ENCODE results near the gene CRELD1.
A peak's percentile ranks its signal among the peaks of the same experiment; 100 is the strongest.

The CRELD1 gene

GRCh38 chr3:9951598-9951961 is 17.9 kb downstream of the CRELD1 start:
- Mint-ChIP-seq H3K27me3 (no peaks in the 10 kb centered on the region), H3K4me1 (ENCODE audit: low read depth) (peaks cover 16% of the 10 kb centered on the region), H3K36me3 (no peaks in the 10 kb centered on the region), H3K27ac (no peak overlapping the region), H3K4me3 (peak overlapping the region; percentile 83), H3K9me3 (ENCODE audit: low read depth) (no peaks in the 10 kb centered on the region)

GRCh38 chr3:9951962-9952805 is 18.6 kb downstream of the CRELD1 start, which contains the start of gene PRRT3:
PRRT3 (minus strand) TSS chr3:9952408; CDS start chr3:9950115, 2,293 bp downstream.
- Mint-ChIP-seq H3K27me3 (no peaks in the 10 kb centered on the region), H3K27ac (no peak within 1 kb of the TSS), H3K36me3 (no peaks in the 10 kb centered on the region), H3K4me3 (peak within 1 kb of the TSS; percentile 87), H3K4me1 (ENCODE audit: low read depth) (peaks cover 16% of the 10 kb centered on the region), H3K9me3 (ENCODE audit: low read depth) (no peaks in the 10 kb centered on the region)

- no peaks in the 10 kb centered on the region for H3K36me3 Mint-ChIP-seq
- no peaks in the 10 kb centered on the region for H3K27me3 Mint-ChIP-seq
- peaks cover 16% of the 10 kb centered on the region for H3K4me1 Mint-ChIP-seq (ENCODE audit: low read depth)
- no peaks in the 10 kb centered on the region for H3K9me3 Mint-ChIP-seq (ENCODE audit: low read depth)
- no peak overlapping the region for H3K27ac Mint-ChIP-seq
- H3K4me3 Mint-ChIP-seq: no peak overlapping the region
Observed at GRCh38 chr3:9955067-9955502, 21.5 kb downstream of the CRELD1 start.

DNA sequence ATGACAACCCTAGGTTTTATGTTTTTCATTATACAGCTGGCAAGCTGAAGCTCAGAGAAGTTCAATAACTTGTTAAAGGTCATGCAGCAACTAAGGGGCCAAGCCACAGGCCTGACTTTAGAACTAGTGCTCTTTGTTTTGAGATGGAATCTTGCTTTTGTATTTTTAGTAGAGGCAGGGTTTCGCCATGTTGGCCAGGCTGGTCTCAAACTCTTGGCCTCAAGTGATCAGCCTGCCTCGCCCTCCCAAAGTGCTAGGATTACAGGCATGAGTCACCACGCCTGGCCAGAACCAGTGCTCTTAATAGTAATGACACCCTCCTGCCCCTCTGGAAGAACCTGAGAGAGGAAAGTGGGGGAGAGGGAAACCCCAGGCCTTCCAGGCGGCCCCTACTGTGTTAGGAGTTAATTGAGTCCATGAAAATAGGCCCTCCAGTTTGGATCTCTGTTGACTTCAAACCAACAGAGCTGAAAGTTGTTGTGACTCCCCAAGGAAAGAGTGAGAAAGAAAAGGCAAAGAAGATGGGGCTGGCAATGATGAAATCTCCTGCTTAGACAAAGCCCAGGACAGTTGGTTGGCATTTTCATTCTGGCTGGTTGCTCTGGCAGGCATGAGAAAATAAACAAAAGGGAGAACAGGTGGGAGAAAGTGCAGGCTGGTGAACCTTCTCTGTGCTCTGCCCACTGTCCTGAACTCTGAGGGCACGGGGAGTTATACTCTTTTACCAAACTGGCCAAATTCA is 22.1 kb downstream of the CRELD1 start:
- H3K4me3 Mint-ChIP-seq: no peak overlapping the region
- H3K36me3 Mint-ChIP-seq: no peaks in the 10 kb centered on the region
- peaks cover 11% of the 10 kb centered on the region for H3K4me1 Mint-ChIP-seq (ENCODE audit: low read depth)
- H3K27ac Mint-ChIP-seq: no peak overlapping the region
- no peaks in the 10 kb centered on the region for H3K27me3 Mint-ChIP-seq
- H3K9me3 Mint-ChIP-seq (ENCODE audit: low read depth): no peaks in the 10 kb centered on the region

- Mint-ChIP-seq H3K36me3 (no peaks in the 10 kb centered on the region), H3K9me3 (ENCODE audit: low read depth) (no peaks in the 10 kb centered on the region), H3K27me3 (no peaks in the 10 kb centered on the region)
Observed at GRCh38 chr3:9957214-9957613, 23.6 kb downstream of the CRELD1 start.

GRCh38 chr3:9965200-9965875 is 31.7 kb downstream of the CRELD1 start:
- H3K4me3 Mint-ChIP-seq: no peak overlapping the region
- peaks cover 6% of the 10 kb centered on the region for H3K36me3 Mint-ChIP-seq
- no peaks in the 10 kb centered on the region for H3K9me3 Mint-ChIP-seq (ENCODE audit: low read depth)
- no peaks in the 10 kb centered on the region for H3K4me1 Mint-ChIP-seq (ENCODE audit: low read depth)
- no peak overlapping the region for H3K27ac Mint-ChIP-seq
- H3K27me3 Mint-ChIP-seq: no peaks in the 10 kb centered on the region

More at GRCh38 chr3:9957214-9957613, 23.6 kb downstream of the CRELD1 start:
- Mint-ChIP-seq H3K27ac (no peak overlapping the region), H3K4me3 (no peak overlapping the region), H3K4me1 (ENCODE audit: low read depth) (peaks cover 2% of the 10 kb centered on the region)

DNA sequence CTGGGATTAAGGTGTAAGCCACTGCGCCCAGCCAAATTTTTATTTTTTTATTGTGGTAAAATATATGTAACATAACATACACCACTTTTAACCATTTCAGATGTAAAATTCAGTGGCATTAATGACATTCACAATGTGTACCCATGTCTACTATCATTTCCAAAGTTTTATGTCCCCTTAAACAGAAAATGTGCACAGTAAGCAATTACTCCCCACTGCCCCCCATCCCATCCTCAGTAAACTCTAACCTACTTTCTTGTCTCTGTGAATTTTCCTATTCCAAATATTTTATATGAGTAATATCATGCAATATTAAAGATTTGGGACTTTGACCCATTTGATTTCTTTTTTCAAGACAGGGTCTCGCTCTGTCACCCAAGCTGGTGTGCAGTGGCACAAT is 33.2 kb downstream of the CRELD1 start:
- H3K36me3 Mint-ChIP-seq: peaks cover 10% of the 10 kb centered on the region
- H3K27me3 Mint-ChIP-seq: no peaks in the 10 kb centered on the region

DNA sequence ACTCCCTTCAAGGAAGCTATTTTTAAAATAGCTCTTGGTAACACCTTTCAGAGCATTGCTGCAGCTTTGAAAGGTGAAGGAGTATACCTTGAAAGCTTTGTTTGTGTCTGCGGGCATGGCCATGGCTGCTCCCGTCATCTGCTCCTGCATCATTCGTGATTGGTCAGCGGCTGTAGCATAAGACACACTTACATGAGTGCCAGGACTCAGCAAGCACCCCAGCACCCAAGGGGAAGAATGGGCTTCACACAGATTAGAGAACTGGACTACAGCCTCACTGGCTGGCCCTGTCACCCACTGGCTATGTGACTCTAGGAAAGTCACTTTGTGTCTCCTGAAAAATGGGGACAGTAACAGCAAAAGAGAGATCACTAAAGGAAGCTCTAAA is 36.0 kb downstream of the CRELD1 start:
- H3K27ac Mint-ChIP-seq: no peak overlapping the region
- H3K9me3 Mint-ChIP-seq (ENCODE audit: low read depth): no peaks in the 10 kb centered on the region
- no peak overlapping the region for H3K4me3 Mint-ChIP-seq
- peaks cover 15% of the 10 kb centered on the region for H3K36me3 Mint-ChIP-seq
- no peaks in the 10 kb centered on the region for H3K27me3 Mint-ChIP-seq
- H3K4me1 Mint-ChIP-seq (ENCODE audit: low read depth): no peaks in the 10 kb centered on the region

More for the DNA sequence above, 33.2 kb downstream of the CRELD1 start:
- no peak overlapping the region for H3K4me3 Mint-ChIP-seq
- no peaks in the 10 kb centered on the region for H3K9me3 Mint-ChIP-seq (ENCODE audit: low read depth)
- no peaks in the 10 kb centered on the region for H3K4me1 Mint-ChIP-seq (ENCODE audit: low read depth)
- H3K27ac Mint-ChIP-seq: no peak overlapping the region

DNA sequence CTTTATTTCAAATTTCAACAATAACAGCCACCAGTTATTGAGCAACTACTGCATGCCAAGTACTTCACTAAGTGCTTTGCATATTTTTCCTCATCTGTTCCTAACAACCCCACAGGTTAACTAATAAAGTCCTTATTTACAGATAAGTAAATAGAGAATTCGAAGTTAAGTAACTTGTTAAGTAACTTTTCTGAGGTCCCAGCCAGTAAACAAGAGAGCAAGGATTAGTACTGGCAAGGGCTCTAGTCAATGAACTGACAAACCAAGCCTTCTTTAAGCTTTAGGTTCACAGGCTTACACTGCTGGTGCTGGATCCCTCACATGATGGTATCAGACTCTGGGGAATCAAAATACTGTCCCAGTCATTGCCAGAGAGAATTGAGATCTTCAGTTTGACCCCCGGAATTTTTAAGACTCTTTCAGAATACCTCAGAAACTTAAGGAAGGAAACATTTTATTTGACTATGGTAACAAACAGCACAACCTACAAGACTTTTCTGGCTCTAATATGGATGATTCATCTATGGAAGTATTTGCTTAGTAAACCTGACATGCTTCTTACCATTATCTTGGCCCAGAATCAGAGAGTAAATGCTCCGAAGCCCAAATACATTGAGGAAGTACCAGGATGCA is 36.5 kb downstream of the CRELD1 start:
- no peak overlapping the region for H3K4me3 Mint-ChIP-seq
- no peaks in the 10 kb centered on the region for H3K9me3 Mint-ChIP-seq (ENCODE audit: low read depth)
- H3K36me3 Mint-ChIP-seq: peaks cover 15% of the 10 kb centered on the region

DNA sequence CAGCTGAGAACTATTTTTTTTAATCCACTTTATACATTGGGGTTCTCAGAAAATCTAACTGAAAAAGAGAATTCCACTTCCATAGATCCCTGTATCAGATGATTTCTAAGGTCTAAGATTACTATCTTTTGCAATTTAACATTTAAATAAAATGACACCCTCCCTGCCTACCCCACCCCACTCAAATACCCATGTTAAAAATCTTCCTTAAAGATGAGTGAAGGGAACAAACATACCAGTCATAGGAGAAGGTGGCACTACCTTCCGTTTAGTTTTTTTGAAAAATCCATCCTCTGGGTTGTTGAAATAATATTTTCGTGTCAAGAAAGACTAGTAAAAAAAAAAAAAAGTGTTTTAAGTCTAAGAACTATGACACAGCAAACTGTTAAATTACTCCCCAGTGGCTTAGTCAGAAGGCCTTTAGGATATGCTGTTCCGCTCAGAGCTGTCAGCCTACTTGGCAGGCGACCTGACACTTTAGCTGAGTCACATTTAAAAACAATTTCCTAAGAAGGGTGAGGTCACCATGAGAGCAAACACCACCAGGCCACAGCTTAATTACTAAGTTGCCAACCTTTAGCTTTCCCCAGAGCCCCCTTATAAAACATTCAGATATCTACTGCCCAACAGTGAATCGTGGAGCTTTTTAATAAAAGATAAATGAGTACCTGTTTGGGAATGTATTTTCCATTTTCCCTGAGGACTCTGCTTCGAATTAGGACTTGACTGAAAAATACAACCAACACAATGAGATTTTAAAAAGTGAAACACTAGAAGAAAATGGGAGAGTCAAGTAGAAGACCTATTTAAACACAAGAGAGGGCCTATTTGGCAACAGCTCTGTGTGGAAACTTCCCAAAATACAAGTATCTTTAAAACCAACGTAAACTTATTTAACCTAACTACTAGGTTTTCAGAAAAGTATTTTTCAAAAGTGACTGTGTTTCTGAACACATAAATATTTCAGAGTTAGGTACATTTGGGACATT is 43.4 kb downstream of the CRELD1 start:
- peaks cover 8% of the 10 kb centered on the region for H3K4me1 Mint-ChIP-seq (ENCODE audit: low read depth)
- H3K4me3 Mint-ChIP-seq: no peak overlapping the region
- no peak overlapping the region for H3K27ac Mint-ChIP-seq
- peaks cover 10% of the 10 kb centered on the region for H3K36me3 Mint-ChIP-seq
- no peaks in the 10 kb centered on the region for H3K27me3 Mint-ChIP-seq
- no peaks in the 10 kb centered on the region for H3K9me3 Mint-ChIP-seq (ENCODE audit: low read depth)

More for the DNA sequence above, 36.5 kb downstream of the CRELD1 start:
- Mint-ChIP-seq H3K4me1 (ENCODE audit: low read depth) (no peaks in the 10 kb centered on the region), H3K27ac (no peak overlapping the region), H3K27me3 (no peaks in the 10 kb centered on the region)

- Mint-ChIP-seq H3K27ac (no peak overlapping the region), H3K27me3 (no peaks in the 10 kb centered on the region), H3K4me1 (ENCODE audit: low read depth) (peaks cover 14% of the 10 kb centered on the region), H3K36me3 (peaks cover 10% of the 10 kb centered on the region), H3K4me3 (no peak overlapping the region), H3K9me3 (ENCODE audit: low read depth) (no peaks in the 10 kb centered on the region)
Observed at GRCh38 chr3:9978710-9979305, 45.2 kb downstream of the CRELD1 start.

DNA sequence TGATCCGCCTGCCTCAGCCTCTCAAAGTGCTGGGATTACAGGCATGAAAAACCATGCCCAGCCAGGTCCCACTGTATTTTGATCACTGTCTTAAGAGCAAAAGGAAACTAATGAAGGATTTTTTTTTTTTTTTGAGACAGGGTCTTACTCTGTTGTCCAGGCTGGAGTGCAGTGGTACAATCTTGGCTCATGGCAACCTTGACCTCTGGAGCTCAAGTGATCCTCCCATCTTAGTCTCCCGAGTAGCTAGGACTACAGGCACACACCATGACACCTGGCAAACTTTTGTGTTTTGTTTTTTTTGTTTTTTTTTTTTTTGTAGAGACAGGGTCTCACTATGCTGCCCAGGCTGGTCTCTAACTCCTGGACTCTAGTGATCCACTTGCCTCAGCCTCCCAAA is 46.6 kb downstream of the CRELD1 start:
- H3K27ac Mint-ChIP-seq: no peak overlapping the region

GRCh38 chr3:9986230-9986725 is 52.6 kb downstream of the CRELD1 start:
- peaks cover 27% of the 10 kb centered on the region for H3K4me1 Mint-ChIP-seq (ENCODE audit: low read depth)
- H3K4me3 Mint-ChIP-seq: peak overlapping the region; percentile 96
- H3K36me3 Mint-ChIP-seq: peaks cover 4% of the 10 kb centered on the region

More for the DNA sequence above, 46.6 kb downstream of the CRELD1 start:
- no peak overlapping the region for H3K4me3 Mint-ChIP-seq
- H3K36me3 Mint-ChIP-seq: peaks cover 5% of the 10 kb centered on the region
- H3K9me3 Mint-ChIP-seq (ENCODE audit: low read depth): no peaks in the 10 kb centered on the region
- H3K4me1 Mint-ChIP-seq (ENCODE audit: low read depth): peaks cover 17% of the 10 kb centered on the region
- H3K27me3 Mint-ChIP-seq: no peaks in the 10 kb centered on the region

More at GRCh38 chr3:9986230-9986725, 52.6 kb downstream of the CRELD1 start:
- Mint-ChIP-seq H3K27ac (peak overlapping the region; percentile 98), H3K9me3 (ENCODE audit: low read depth) (no peaks in the 10 kb centered on the region), H3K27me3 (no peaks in the 10 kb centered on the region)
